ENCODE measurements around the gene ACO2. TPM values are rescaled to one million over a fixed set of nuclear protein-coding genes. Genes with fewer than 3 reads are reported as not detected.

ACO2 gene
- total RNA-seq, 1 donor from 2014 or later = 59.8 TPM

GRCh38 chr22:41498303-41498835 is 29.5 kb downstream of the ACO2 start:
- FAIRE-seq (no peak), DNase-seq (ENCODE audit: low read depth) (no peak)
- no peak overlapping the region for H3K4me3 ChIP-seq (ENCODE audit: low read depth, low read length)
- no peak for TF ChIP-seq CTCF (IDR thresholded peaks at IDR 0.05; ENCODE audit: insufficient read depth, low read length, severe bottlenecking)
- peaks cover 7% of the 10 kb centered on the region for H3K36me3 ChIP-seq (ENCODE audit: control insufficient read depth, insufficient read depth, low read length)
- no peaks in the 10 kb centered on the region for H3K27me3 ChIP-seq (ENCODE audit: control insufficient read depth, insufficient read depth, low read length)

GRCh38 chr22:41499624-41500280 is 30.8 kb downstream of the ACO2 start:
- TF ChIP-seq CTCF (IDR thresholded peaks at IDR 0.05; ENCODE audit: insufficient read depth, low read length, severe bottlenecking) = no peak
- H3K27me3 ChIP-seq (ENCODE audit: control insufficient read depth, insufficient read depth, low read length) = no peaks in the 10 kb centered on the region
- FAIRE-seq (no peak), DNase-seq (ENCODE audit: low read depth) (no peak)
- peaks cover 8% of the 10 kb centered on the region for H3K36me3 ChIP-seq (ENCODE audit: control insufficient read depth, insufficient read depth, low read length)
- no peak overlapping the region for H3K4me3 ChIP-seq (ENCODE audit: low read depth, low read length)

DNA sequence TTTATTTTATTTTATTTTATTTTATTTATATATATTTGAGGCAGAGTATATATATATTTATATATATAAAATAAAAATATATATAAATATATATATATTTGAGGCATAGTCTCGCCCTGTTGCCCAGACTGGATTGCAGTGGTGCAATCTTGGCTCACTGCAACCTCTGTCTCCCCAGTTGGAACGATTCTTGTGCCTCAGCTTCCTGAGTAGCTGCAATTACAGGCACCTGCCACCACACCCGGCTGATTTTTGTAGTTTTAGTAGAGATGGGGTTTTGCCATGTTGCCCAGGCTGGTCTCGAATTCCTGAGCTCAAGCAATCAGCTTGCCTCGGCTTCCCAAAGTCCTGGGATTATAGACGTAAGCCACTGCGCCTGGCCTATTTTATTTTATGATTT is 31.4 kb downstream of the ACO2 start:
- DNase-seq (ENCODE audit: low read depth) (no peak), FAIRE-seq (no peak)
- peaks cover 8% of the 10 kb centered on the region for H3K36me3 ChIP-seq (ENCODE audit: control insufficient read depth, insufficient read depth, low read length)
- no peak for TF ChIP-seq CTCF (IDR thresholded peaks at IDR 0.05; ENCODE audit: insufficient read depth, low read length, severe bottlenecking)
- H3K27me3 ChIP-seq (ENCODE audit: control insufficient read depth, insufficient read depth, low read length) = no peaks in the 10 kb centered on the region
- no peak overlapping the region for H3K4me3 ChIP-seq (ENCODE audit: low read depth, low read length)

GRCh38 chr22:41501209-41501608 is 32.3 kb downstream of the ACO2 start:
- peaks cover 8% of the 10 kb centered on the region for H3K36me3 ChIP-seq (ENCODE audit: control insufficient read depth, insufficient read depth, low read length)
- no peaks in the 10 kb centered on the region for H3K27me3 ChIP-seq (ENCODE audit: control insufficient read depth, insufficient read depth, low read length)
- no peak overlapping the region for H3K4me3 ChIP-seq (ENCODE audit: low read depth, low read length)
- FAIRE-seq = no peak
- peak; percentile 13 for TF ChIP-seq CTCF (IDR thresholded peaks at IDR 0.05; ENCODE audit: insufficient read depth, low read length, severe bottlenecking)
- peak; percentile 9 for DNase-seq (ENCODE audit: low read depth)

- FAIRE-seq (no peak), DNase-seq (ENCODE audit: low read depth) (no peak)
- Histone ChIP-seq H3K27me3 (ENCODE audit: control insufficient read depth, insufficient read depth, low read length) (no peaks in the 10 kb centered on the region), H3K4me3 (ENCODE audit: low read depth, low read length) (no peak overlapping the region), H3K36me3 (ENCODE audit: control insufficient read depth, insufficient read depth, low read length) (peaks cover 21% of the 10 kb centered on the region)
- TF ChIP-seq CTCF (IDR thresholded peaks at IDR 0.05; ENCODE audit: insufficient read depth, low read length, severe bottlenecking) = no peak
Observed at GRCh38 chr22:41504397-41504796, 35.5 kb downstream of the ACO2 start.

- no peaks in the 10 kb centered on the region for H3K27me3 ChIP-seq (ENCODE audit: control insufficient read depth, insufficient read depth, low read length)
- TF ChIP-seq CTCF (IDR thresholded peaks at IDR 0.05; ENCODE audit: insufficient read depth, low read length, severe bottlenecking) = no peak
- DNase-seq (ENCODE audit: low read depth) (no peak), FAIRE-seq (no peak)
- H3K36me3 ChIP-seq (ENCODE audit: control insufficient read depth, insufficient read depth, low read length) = peaks cover 20% of the 10 kb centered on the region
- H3K4me3 ChIP-seq (ENCODE audit: low read depth, low read length) = no peak overlapping the region
Observed at GRCh38 chr22:41504816-41505215, 35.9 kb downstream of the ACO2 start.

All from bronchial epithelial cell (primary cell).